HG03196 (cell line): ENCODE measurements around the gene PTPRE.
A peak's percentile ranks its signal among the peaks of the same experiment; 100 is the strongest.

Experiments
- ATAC-seq: cut with Tn5 transposase; IDR thresholded peaks from one replicate; pipeline ENCODE4 v1.9.1; 2021; ENCODE audit not compliant: unreplicated experiment

Gene PTPRE

GRCh38 chr10:127998501-127999144 lies 91.7 kb downstream of the PTPRE start:
- no peak for ATAC-seq

DNA sequence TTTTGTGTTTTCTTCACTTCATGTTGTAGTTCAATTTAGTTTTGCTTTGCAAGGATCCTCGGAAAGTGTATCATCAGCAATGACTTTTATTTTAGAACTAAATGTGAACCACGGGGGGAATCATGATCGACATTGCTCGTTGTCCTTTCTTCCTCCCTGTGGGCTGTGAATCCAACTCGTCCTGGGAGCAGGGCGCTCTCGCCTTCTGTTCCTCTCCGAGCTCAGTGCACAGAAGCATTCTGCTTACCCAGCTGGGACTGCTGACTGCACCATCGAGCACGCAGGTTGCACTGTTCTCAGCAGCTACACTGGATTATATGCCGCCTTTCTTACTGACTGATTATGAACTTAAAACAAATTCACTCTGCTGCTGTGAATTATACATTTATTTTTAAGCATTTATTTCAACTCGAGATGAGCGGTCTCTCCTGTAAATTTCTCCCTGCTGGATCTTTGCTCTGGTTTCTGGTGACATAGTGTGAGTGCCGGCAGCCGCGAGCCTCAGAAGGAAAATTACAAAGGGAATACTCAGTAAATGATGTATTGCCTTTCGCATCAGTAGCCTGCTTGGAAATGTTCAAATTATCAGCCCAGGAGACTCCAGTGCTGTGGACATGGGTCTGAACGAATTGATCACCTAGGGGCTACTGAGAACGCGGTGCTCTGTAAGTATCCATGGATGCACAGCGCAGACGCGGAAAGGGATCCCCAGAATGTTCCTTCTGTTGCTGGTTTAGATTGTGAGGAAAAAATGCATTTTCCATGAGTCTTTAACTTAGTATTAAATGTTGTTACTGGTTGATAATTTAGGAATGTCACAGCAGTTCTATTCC lies 92.6 kb downstream of the PTPRE start:
- no peak for ATAC-seq

GRCh38 chr10:128000471-128001362 lies 93.8 kb downstream of the PTPRE start:
- ATAC-seq = no peak

GRCh38 chr10:128001363-128001745 lies 94.5 kb downstream of the PTPRE start:
- no peak for ATAC-seq

DNA sequence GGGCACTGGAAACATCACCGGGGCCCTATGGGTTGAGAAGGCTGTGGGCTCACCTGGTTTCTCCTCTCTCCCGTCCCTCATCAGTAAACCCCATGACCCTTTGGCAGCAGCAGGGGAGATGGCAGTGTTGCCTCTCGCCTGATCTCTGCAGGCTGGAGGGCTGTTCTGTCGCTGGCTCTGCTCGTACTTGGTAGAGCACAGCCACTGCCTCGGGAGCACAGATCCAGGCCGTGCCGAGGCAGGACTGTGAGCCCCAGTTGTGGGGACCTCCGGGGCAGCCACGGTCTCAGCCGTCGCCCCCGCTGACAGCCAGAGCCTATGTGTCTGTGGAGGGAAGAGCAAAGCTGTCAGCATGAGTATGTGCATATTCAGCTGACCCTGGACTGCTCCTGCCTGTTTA lies 94.9 kb downstream of the PTPRE start:
- no peak for ATAC-seq

GRCh38 chr10:128003521-128003920 lies 96.6 kb downstream of the PTPRE start:
- ATAC-seq = no peak

DNA sequence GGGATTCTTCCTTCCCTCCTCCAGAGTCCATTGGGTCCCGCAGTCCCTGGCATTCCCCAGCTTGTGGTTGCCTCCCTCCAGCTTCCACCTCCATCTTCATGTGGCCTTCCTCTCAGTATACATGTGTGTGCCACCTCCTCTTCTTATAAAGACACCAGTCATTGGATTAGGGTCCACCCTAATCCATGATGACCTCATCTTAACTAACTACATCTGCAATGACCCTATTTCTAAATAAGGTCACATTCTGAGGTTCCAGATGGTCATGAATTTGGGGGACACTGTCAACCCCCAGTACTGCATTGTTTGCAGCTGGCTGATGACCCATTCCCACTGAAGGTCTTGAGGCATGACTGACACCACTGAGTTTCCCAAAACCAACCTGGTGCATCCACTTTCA lies 99.0 kb downstream of the PTPRE start:
- ATAC-seq = no peak

GRCh38 chr10:128007056-128007455 lies 100.2 kb downstream of the PTPRE start:
- no peak for ATAC-seq

- ATAC-seq = no peak
These were observed 101.1 kb downstream of the PTPRE start for GRCh38 chr10:128007971-128008370.

DNA sequence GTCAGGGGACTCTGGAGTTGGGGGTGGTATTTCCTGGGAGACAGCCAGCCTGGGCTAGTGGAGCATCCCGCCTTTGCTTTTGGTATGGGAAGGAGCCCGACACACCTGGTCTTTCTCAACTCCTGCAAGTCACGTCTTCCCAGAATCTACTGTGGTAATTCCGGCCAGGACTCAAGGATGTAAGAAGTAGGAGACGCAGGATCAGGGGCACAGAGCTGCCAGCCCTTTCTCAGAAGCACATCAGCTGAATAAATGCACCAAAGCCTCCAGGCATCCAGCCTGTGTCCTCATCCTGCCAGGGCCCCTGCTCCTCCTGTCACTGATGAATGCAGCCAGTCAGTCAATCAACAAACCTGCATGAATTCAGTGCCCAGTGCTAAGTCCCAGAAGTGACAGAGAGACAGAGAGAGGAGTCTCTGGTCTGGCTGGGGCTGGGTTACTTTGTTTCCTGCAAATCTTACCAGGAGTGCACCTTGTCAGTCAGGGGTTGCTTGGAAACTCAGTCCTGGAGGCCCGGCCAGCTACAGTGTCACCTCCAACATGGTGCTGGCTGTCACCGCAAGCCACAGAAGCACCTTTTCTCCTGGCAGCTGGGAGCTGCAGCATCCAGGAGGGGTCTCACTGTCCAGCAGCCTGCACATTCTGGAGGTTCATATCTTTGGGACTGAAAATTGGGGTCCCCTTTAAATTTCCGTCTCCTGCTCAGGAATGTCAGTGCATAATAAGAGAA lies 101.8 kb downstream of the PTPRE start:
- no peak for ATAC-seq

DNA sequence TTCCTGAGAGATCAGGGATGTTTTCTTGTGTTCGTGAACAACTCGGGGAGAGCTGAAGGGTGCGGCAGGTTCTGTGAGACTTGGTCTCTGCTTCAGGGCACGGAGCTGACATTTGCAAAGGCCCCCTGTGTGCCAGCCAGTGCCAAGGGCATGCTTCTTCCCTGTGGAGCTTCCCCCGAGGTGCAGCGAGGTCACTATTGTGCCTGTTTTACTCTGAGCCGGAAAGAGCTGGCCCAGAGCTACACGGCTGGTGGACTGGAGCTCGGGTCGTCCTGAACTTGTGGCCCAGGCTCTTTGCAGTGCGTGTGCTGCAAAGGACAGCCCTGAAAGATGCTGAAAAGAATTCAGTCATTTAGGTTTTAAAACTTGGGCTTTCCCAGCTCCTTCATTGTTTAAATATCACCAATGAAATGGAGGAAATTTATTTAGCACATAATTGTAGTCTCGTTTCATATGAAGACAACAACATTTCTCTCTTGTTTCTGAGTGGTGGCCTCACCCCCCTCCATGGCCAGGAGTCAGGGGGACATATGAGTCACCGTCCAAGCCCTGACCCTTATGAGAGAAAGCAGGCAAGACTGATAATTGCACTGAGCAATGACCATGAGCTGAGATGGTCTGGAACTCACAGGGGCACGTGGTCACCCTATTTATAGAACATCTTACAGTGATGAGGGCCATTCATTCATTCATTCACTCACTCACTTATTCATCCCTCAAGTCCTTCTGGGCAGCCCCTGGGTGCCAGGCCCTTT lies 102.6 kb downstream of the PTPRE start:
- no peak for ATAC-seq

DNA sequence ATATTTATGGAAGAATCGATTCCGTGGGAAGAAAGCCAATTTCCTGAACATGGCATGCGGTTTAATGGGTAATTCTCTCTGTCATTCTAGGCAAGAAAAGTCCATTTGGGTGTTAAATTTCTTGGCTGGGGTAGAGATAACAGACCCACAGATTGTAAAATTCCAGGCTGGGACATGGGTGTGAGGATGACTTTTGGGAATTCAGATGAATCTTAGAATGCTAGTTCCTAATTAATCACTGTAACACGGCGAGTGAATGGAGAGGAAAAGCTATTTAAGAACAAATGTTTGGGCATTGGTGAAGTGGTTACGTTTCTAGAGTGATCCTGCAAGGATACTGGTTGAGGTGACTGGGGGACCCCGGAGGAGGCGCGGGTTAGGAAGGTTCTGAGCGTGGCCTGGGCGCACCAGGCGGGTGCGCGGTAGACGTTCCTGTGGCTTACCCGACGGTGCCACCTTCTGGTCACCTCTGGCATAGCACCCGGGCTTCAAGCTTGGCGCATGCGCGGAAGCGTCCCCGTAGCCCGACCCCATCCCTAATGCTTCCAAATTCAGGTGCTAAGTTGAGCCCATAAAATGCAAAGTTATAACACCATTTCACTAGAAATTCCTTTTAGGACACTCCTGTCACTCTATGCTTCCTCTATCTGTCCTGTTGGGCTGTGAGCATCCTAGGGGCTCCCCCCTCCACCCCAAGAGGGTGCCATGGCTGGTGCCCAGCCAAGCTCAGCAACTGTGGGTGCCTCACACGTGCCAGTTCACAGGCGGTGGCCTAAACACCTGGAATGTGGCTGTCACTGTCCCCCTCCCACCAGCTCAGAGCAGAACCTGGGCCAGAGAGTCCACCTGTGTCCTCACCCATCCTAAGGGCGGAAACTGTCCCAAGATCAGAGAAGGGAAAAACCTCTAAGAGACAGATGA lies 104.4 kb downstream of the PTPRE start:
- ATAC-seq = peak; percentile 84

DNA sequence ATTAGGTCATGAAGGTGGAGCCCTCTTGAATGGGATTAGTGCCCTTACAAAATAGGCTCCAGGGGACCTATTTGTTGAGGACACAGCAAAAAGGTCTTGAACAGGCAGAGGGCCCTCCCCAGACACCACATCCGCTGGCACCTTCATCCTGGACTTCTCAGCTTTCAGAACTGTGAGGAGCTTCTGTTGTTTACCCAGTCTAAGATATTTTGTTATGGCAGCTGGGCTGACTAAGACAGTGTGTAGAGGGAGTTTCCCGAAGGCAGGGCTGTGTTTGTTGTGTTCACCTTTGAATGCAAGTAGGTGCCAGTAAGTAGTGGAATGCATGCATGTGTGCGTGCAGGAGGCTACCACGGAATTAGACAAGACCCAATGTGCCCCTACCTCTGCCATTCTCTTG lies 106.7 kb downstream of the PTPRE start:
- ATAC-seq = no peak

- no peak for ATAC-seq
These were observed 107.3 kb downstream of the PTPRE start for GRCh38 chr10:128014236-128014635.

- no peak for ATAC-seq
These were observed 109.6 kb downstream of the PTPRE start for GRCh38 chr10:128016423-128017060.

- ATAC-seq = no peak
These were observed 110.9 kb downstream of the PTPRE start for GRCh38 chr10:128017822-128018221.

GRCh38 chr10:128018236-128018635 lies 111.3 kb downstream of the PTPRE start:
- no peak for ATAC-seq

DNA sequence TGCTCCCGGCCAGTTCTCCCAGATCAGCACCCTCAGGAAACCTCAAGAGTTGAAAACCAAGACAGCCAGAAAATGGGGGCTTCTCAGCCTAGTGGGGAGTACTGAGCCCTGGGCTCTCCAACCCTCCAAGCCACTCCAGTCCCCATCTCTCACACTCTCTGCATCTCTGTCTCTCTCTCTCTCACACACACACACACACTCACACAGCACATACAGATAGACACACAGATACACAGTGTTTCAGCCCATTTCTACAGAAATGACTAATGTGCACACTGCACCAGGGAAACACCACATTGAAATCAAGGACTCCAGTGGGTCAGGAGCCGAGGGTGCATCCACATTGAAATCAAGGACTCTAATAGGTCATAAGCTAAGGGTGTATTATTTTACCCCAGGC lies 111.8 kb downstream of the PTPRE start:
- ATAC-seq = no peak
